Measurements from ENCODE around the gene SURF1.

Gene SURF1

DNA sequence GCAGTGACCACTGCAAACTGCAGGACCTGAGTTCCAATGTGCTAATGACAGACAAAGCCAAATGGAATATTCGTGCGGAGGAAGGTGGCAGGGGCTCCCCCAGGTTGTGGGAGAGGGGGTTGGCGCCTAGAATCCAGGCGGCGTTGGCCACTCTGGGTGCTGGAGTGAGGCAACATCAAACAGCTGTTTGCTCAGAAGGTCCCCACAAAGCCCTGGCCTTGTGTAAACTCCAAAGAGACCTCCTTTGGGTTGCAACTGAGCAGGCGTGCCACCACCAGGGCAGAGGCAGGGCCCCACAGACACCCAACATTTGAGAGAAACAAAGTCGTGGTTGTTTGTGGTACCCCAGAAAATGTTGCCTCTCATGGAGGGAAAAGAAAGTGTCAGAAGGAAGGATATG is 34.4 kb upstream of the SURF1 start:
- Histone ChIP-seq H3K36me3 (ENCODE audit: insufficient read depth, low read length) (no peaks in the 10 kb centered on the region; the same call in 1 of the 2 replicates), H4K20me1 (ENCODE audit: insufficient read depth, low read length) (no peaks in the 10 kb centered on the region), H2AFZ (ENCODE audit: low read length) (no peak overlapping the region), H3K9me3 (ENCODE audit: low read length) (no peaks in the 10 kb centered on the region), H3K4me3 (ENCODE audit: low read depth, low read length, poor library complexity, severe bottlenecking) (no peak overlapping the region), H3F3A (ENCODE audit: insufficient read depth, low read length) (no peaks in the 10 kb centered on the region), H3K27ac (ENCODE audit: low read depth, low read length, poor library complexity, severe bottlenecking) (no peak overlapping the region), H3K9me2 (ENCODE audit: low read depth, low read length) (no peaks in the 10 kb centered on the region), H3K4me2 (ENCODE audit: low read length) (no peak overlapping the region), H3K9ac (ENCODE audit: low read length) (no peak overlapping the region), H3K79me2 (ENCODE audit: insufficient read depth, low read length) (no peaks in the 10 kb centered on the region), H3K4me1 (ENCODE audit: insufficient read depth, low read length, severe bottlenecking) (no peaks in the 10 kb centered on the region), H3K27me3 (ENCODE audit: insufficient read depth, low read length) (peaks cover 7% of the 10 kb centered on the region; the same call in 1 of the 2 replicates)
- no peak for TF ChIP-seq EZH2 (IDR thresholded peaks at IDR 0.05; ENCODE audit: borderline replicate concordance, low read length)
- TF ChIP-seq, protein P1, sequence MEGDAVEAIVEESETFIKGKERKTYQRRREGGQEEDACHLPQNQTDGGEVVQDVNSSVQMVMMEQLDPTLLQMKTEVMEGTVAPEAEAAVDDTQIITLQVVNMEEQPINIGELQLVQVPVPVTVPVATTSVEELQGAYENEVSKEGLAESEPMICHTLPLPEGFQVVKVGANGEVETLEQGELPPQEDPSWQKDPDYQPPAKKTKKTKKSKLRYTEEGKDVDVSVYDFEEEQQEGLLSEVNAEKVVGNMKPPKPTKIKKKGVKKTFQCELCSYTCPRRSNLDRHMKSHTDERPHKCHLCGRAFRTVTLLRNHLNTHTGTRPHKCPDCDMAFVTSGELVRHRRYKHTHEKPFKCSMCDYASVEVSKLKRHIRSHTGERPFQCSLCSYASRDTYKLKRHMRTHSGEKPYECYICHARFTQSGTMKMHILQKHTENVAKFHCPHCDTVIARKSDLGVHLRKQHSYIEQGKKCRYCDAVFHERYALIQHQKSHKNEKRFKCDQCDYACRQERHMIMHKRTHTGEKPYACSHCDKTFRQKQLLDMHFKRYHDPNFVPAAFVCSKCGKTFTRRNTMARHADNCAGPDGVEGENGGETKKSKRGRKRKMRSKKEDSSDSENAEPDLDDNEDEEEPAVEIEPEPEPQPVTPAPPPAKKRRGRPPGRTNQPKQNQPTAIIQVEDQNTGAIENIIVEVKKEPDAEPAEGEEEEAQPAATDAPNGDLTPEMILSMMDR (IDR thresholded peaks at IDR 0.05; ENCODE audit: low read length), result no peak

DNA sequence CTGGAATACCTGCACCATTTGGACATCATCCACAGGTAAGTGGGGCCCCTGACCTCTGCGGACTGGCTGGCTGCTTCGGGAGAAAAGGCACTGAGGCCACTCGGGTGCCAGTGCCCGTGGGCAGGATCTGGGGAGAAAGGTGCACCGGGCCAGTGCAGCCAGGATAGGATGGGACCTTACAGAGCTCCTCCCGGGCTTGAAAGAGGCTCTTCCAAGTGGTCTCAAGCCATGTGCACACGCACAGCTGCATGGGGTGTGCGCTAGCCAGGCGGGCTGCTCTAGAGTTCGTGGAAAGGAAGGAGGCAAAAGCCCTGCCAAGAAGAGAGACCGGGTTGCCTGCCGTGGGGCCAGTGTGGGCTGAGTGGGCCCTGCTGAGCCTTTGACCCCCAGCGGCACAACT is 33.3 kb upstream of the SURF1 start:
- Histone ChIP-seq H3K4me2 (ENCODE audit: low read length) (no peak overlapping the region), H3K79me2 (ENCODE audit: insufficient read depth, low read length) (no peaks in the 10 kb centered on the region), H3K27ac (ENCODE audit: low read depth, low read length, poor library complexity, severe bottlenecking) (no peak overlapping the region), H3K9me2 (ENCODE audit: low read depth, low read length) (no peaks in the 10 kb centered on the region), H3F3A (ENCODE audit: insufficient read depth, low read length) (no peaks in the 10 kb centered on the region), H2AFZ (ENCODE audit: low read length) (no peak overlapping the region), H3K9me3 (ENCODE audit: low read length) (no peaks in the 10 kb centered on the region), H3K9ac (ENCODE audit: low read length) (no peak overlapping the region), H3K27me3 (ENCODE audit: insufficient read depth, low read length) (peaks cover 7% of the 10 kb centered on the region; the same call in 1 of the 2 replicates), H3K4me3 (ENCODE audit: low read depth, low read length, poor library complexity, severe bottlenecking) (no peak overlapping the region), H3K36me3 (ENCODE audit: insufficient read depth, low read length) (no peaks in the 10 kb centered on the region; the same call in 1 of the 2 replicates), H3K4me1 (ENCODE audit: insufficient read depth, low read length, severe bottlenecking) (no peaks in the 10 kb centered on the region), H4K20me1 (ENCODE audit: insufficient read depth, low read length) (no peaks in the 10 kb centered on the region)
- TF ChIP-seq, protein P1 (IDR thresholded peaks at IDR 0.05; ENCODE audit: low read length), result no peak
- TF ChIP-seq EZH2 (IDR thresholded peaks at IDR 0.05; ENCODE audit: borderline replicate concordance, low read length), result no peak

DNA sequence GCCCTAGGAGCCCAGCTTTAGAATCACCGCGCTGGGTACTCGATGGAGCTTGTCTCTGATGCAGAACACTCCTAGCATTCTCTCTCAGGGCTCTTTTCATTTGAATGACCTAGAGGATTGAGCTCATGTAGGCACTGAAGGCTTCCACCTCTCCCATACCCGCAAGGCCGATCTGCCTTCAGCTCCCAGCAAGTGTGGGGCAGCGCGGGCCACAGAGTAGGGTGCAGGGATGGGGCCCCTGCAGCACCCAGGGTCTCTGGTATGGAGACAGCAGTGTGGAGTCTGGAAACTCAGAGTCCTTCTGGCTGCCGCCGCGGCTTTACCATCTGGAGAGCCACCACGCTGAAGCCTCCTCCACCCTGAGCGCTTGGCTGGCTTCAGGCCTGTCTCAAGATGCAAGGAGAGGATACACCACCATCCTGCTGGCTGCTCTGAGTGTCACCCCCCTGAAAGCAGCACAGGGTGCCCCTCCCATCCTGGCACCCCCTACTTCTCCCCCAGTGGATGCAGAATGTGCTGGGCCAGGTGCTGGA is 32.8 kb upstream of the SURF1 start:
- peaks cover 7% of the 10 kb centered on the region; the same call in 1 of the 2 replicates for H3K27me3 ChIP-seq (ENCODE audit: insufficient read depth, low read length)
- H3K27ac ChIP-seq (ENCODE audit: low read depth, low read length, poor library complexity, severe bottlenecking), result no peak overlapping the region
- no peaks in the 10 kb centered on the region for H3K4me1 ChIP-seq (ENCODE audit: insufficient read depth, low read length, severe bottlenecking)
- no peaks in the 10 kb centered on the region for H3K9me3 ChIP-seq (ENCODE audit: low read length)
- no peak overlapping the region for H3K9ac ChIP-seq (ENCODE audit: low read length)
- no peak for TF ChIP-seq EZH2 (IDR thresholded peaks at IDR 0.05; ENCODE audit: borderline replicate concordance, low read length)
- TF ChIP-seq, protein P1 (IDR thresholded peaks at IDR 0.05; ENCODE audit: low read length), result no peak
- no peaks in the 10 kb centered on the region for H3K79me2 ChIP-seq (ENCODE audit: insufficient read depth, low read length)
- no peaks in the 10 kb centered on the region for H4K20me1 ChIP-seq (ENCODE audit: insufficient read depth, low read length)
- H3F3A ChIP-seq (ENCODE audit: insufficient read depth, low read length), result no peaks in the 10 kb centered on the region
- H3K4me3 ChIP-seq (ENCODE audit: low read depth, low read length, poor library complexity, severe bottlenecking), result no peak overlapping the region
- no peak overlapping the region for H2AFZ ChIP-seq (ENCODE audit: low read length)
- H3K9me2 ChIP-seq (ENCODE audit: low read depth, low read length), result no peaks in the 10 kb centered on the region
- H3K4me2 ChIP-seq (ENCODE audit: low read length), result no peak overlapping the region
- no peaks in the 10 kb centered on the region; the same call in 1 of the 2 replicates for H3K36me3 ChIP-seq (ENCODE audit: insufficient read depth, low read length)

Measured in OCI-LY1 (cell line).